WTC11 (cell line): ENCODE data around the gene IRX4.

Experiments
- CREB1 ChIP-seq: sonication (generic); formaldehyde crosslinking; IDR thresholded peaks from 2 replicates; pipeline ENCODE4 v1.8.0; 2023; ENCODE audit warnings: mild to moderate bottlenecking, missing genetic modification reagents
- CTCF ChIP-seq: fragments of 200-600 bp; IDR thresholded peaks from 2 replicates; pipeline ENCODE4 v1.8.0; 2022; ENCODE audit warnings: antibody characterized with exemption
- EMX1 ChIP-seq: fragments of 250-450 bp; sonication (Bioruptor Pico); IDR thresholded peaks from 2 replicates; pipeline ENCODE4 v1.8.0; 2021; ENCODE audit warnings: mild to moderate bottlenecking
- FOXK1 ChIP-seq: sonication (generic); formaldehyde crosslinking; IDR thresholded peaks from 2 replicates; pipeline ENCODE4 v1.8.0; 2022; ENCODE audit warnings: mild to moderate bottlenecking, moderate library complexity, missing genetic modification reagents
- GRHL2 ChIP-seq: fragments of 250-450 bp; sonication (Bioruptor Pico); IDR thresholded peaks from 2 replicates; pipeline ENCODE4 v1.8.0; 2022; ENCODE audit warnings: mild to moderate bottlenecking, moderate library complexity; ENCODE audit not compliant: insufficient replicate concordance, severe bottlenecking
- MAX ChIP-seq: sonication (generic); formaldehyde crosslinking; IDR thresholded peaks from 2 replicates; pipeline ENCODE4 v1.8.0; 2022; ENCODE audit warnings: mild to moderate bottlenecking, missing genetic modification reagents
- NFYB ChIP-seq: sonication (generic); formaldehyde crosslinking; conservative IDR thresholded peaks from 2 replicates; pipeline ENCODE4 v1.8.0; 2022; ENCODE audit warnings: low read depth, missing genetic modification reagents
- NR3C1 ChIP-seq: sonication (generic); formaldehyde crosslinking; conservative IDR thresholded peaks from 2 replicates; pipeline ENCODE4 v1.8.1; 2023; ENCODE audit warnings: low read depth, mild to moderate bottlenecking, missing genetic modification reagents
- PREB ChIP-seq: sonication (generic); formaldehyde crosslinking; IDR thresholded peaks from 2 replicates; pipeline ENCODE4 v1.8.1; 2022; ENCODE audit warnings: mild to moderate bottlenecking, missing genetic modification reagents, moderate library complexity, borderline replicate concordance
- RELA ChIP-seq: sonication (generic); formaldehyde crosslinking; IDR thresholded peaks from 2 replicates; pipeline ENCODE4 v1.8.1; 2022; ENCODE audit warnings: missing genetic modification reagents, mild to moderate bottlenecking, borderline replicate concordance
- SP1 ChIP-seq: sonication (generic); formaldehyde crosslinking; conservative IDR thresholded peaks from 2 replicates; pipeline ENCODE4 v1.8.1; 2022; ENCODE audit warnings: missing genetic modification reagents
- ZMAT4 ChIP-seq: fragments of 250-450 bp; sonication (Bioruptor Pico); IDR thresholded peaks from 2 replicates; pipeline ENCODE4 v1.9.0; 2021; ENCODE audit warnings: mild to moderate bottlenecking

- TF ChIP-seq CTCF (no peak), CREB1 (CRISPR knock-in tag) (no peak), MAX (CRISPR knock-in tag) (no peak), NR3C1 (CRISPR knock-in tag) (no peak), SP1 (CRISPR knock-in tag) (no peak), NFYB (no peak), ZMAT4 (CRISPR knock-in tag) (no peak), FOXK1 (no peak), PREB (CRISPR knock-in tag) (no peak), GRHL2 (CRISPR knock-in tag) (no peak), EMX1 (CRISPR knock-in tag) (no peak), RELA (CRISPR knock-in tag) (no peak)
These were observed 42.7 kb upstream of the IRX4 start for GRCh38 chr5:1925111-1926070.
